ENCODE measurements around the gene AK6.

DNA sequence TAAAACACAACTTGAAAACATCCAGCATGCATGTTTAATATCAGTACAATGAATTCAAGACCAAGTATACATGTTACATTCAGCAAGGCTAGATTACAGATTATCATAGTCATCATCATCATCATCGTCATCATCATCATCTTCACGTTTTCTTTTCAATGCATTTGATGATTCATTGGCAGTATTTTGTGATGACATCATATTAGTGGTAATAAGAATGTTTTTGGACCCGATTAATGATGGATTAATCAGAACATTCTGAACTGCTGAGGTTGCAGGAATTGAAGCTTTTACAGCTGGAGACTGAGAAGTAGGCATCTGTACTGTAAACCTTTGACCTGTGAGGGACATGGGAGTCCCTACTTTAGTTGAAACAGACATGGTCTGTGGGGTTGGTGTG lies 4.5 kb downstream of the AK6 start:
- TF ChIP-seq, protein P1, sequence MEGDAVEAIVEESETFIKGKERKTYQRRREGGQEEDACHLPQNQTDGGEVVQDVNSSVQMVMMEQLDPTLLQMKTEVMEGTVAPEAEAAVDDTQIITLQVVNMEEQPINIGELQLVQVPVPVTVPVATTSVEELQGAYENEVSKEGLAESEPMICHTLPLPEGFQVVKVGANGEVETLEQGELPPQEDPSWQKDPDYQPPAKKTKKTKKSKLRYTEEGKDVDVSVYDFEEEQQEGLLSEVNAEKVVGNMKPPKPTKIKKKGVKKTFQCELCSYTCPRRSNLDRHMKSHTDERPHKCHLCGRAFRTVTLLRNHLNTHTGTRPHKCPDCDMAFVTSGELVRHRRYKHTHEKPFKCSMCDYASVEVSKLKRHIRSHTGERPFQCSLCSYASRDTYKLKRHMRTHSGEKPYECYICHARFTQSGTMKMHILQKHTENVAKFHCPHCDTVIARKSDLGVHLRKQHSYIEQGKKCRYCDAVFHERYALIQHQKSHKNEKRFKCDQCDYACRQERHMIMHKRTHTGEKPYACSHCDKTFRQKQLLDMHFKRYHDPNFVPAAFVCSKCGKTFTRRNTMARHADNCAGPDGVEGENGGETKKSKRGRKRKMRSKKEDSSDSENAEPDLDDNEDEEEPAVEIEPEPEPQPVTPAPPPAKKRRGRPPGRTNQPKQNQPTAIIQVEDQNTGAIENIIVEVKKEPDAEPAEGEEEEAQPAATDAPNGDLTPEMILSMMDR (IDR thresholded peaks at IDR 0.05; ENCODE audit: low read depth, low read length, missing input control), result no peak
- TF ChIP-seq JUND (IDR thresholded peaks at IDR 0.05), result no peak
